ENCODE data around the gene FREM1.

FREM1 gene

DNA sequence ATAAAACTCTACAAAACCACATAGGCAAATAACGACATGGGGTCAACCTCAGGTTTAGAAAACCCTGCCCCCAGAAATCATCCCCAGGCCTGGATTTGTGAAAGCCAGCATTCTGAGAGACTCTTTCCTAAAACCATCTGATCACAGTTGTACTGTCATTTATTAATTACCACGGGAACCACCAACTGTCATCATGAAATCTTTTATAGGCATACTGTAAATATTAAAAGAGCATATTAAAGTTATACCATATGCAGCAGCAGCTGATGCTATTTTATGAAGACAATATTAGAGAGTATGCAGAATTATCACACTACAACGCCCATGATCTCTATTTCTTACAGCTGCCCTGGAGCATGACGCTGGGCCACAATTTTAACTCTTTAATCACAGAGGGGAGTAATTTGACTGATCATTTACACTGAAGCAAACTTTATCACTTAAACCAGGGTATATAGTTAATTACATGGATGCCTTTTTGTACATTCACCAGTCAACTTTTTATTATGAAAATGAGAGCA lies 208.0 kb downstream of the FREM1 start:
- no peak for DNase-seq (ENCODE audit: low spot score)

DNA sequence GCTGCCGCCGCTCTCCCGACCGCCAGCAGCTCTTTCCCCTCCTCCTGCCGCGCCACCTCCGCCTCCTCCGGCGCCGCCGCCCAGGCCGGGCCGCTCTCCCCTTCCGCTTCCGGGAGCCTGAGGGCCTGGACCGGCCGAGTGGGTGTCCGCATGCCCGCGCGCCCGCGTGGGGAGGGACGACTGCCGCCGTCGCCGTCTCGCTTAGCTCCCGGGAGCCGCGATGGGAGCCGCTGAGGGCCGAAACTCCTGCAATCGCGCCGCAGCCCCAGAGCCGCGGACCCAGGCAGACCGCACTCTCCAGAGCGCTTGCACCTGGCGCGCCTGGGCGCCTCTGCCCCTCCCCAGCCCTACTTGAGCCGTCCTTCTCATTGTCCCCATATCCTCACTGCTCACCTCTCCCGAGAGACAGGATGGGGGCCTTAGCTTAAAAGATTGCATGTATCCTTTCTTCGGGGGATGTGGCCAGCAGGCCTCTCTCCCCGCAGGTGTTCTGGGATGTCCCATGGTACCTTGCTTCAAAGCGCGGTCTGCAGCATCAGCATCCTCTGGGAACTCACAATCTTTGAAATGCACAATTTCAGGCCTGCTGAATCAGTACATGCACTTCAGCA lies 216.9 kb downstream of the FREM1 start, which contains the start of gene ZDHHC21:
Gene ZDHHC21 (minus strand): TSS at position 182 of the 611 bp plus-strand sequence. CDS start 19,092 bp downstream, outside the sequence.
- DNase-seq (ENCODE audit: low spot score) = peak; percentile 55

DNA sequence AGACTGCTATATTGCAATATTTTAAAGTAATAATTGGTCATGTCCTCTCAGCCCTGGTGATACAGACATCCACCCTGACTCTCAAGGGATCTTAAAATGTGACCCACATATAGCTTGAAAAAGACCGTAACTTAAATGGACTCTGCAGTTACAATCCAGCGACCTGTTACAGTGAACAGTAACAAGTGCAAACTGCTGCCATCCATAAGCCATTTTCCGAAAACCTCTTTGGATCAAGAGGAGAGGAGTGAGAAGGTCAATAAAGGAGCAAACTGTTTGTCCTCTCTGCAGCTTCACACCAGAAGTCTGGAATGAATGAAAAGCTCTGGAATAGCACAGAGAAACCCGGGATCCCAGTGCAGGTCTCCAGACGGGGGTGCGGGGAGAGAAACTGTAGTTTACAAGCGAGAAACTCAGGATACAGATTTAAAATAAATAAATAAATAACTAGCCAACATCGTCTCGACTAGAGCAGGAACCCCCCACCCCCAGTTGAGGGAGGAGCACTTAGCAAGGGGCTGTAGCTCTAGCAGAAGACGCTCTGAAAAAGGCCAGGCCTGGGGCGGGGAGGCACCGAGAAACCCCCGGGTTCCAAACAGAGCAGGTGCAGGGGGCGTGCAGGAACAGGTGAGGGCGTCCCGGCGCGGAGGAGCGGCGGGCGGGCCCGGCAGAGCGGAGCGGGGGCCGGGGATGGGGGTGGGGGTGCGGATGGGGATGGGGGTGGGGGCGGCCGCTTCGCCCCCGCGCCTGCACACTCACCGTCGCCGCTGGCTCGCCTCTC lies 217.6 kb downstream of the FREM1 start:
- DNase-seq (ENCODE audit: low spot score) = peak; percentile 18

DNA sequence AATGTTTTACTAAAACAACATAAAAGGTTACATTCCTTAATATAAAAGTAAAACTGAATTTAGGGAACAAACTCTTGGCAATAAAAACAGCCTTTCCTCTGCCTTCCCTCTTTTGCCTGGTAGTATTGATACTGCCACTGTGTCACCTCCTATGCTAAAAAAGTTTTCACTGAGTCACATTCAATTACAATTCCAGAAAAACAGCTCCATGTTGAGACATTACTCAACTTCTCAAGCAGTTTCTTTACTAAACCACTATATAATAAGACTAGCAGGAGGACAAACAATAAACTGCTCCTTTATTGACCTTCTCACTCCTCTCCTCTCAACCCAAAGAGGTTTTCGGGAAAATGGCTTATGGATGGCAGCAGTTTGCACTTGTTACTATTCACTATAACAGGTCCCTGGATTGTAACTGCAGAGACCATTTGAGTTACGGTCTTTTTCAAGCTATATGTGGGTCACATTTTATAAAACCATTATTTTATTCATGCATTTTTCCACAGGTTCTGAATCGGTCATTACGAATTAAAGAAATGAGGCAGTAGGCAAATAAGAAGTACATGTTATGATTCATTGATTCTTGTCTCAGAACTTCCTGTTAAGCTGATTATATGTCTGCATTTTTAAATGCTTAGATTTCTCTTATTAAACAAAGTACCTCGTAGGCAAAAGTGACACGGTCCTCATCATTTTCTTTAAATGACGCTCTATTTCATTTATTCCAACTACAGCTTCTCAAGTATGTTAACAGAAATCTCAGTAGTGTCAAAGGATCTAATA lies 219.1 kb downstream of the FREM1 start:
- no peak for DNase-seq (ENCODE audit: low spot score)

- DNase-seq (ENCODE audit: low spot score) = no peak
Observed at GRCh38 chr9:14687042-14687719, 223.0 kb downstream of the FREM1 start.

DNA sequence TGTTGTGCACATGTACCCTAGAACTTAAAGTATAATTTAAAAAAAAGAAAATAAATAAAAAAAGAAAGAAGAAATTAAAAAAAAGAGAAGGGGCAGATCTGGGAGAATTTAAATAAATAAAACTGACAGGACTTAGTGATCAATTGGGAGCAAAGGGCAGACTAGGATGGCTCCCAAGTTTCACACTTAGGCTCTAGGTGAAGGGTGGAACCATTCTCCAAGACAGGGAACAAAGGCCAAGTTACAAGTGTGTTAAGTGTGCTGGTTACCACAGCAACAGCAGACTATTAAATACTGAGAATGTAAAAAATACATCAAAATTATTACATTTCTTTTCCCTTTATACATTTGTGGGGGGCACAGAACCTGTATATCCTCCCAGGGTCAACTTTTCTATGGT lies 224.1 kb downstream of the FREM1 start:
- no peak for DNase-seq (ENCODE audit: low spot score)

Measured in CD4-positive, alpha-beta T cell treated with Interleukin-15 for 4 hours (primary cell).